ENCODE measurements around the gene OR10K1.

DNA sequence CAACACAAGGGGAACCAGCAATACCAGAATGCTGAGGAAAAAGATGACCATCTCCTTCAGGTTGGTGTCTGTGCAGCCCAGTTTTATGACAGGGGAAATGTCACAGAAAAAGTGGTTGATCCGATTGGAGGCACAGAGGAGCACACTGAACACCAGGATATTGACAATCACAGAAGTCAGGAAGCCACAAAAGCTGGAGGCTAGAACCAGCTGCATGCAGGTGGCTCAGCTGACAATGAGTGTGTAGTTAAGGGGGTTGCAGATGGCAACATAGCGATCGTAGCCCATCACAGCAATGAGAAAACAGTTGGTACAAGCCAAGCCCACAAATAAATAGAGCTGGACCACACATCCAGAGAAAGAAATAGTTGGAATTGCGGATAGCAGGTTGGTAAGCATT lies 16.3 kb upstream of the OR10K1 start:
- TF ChIP-seq, protein P1, sequence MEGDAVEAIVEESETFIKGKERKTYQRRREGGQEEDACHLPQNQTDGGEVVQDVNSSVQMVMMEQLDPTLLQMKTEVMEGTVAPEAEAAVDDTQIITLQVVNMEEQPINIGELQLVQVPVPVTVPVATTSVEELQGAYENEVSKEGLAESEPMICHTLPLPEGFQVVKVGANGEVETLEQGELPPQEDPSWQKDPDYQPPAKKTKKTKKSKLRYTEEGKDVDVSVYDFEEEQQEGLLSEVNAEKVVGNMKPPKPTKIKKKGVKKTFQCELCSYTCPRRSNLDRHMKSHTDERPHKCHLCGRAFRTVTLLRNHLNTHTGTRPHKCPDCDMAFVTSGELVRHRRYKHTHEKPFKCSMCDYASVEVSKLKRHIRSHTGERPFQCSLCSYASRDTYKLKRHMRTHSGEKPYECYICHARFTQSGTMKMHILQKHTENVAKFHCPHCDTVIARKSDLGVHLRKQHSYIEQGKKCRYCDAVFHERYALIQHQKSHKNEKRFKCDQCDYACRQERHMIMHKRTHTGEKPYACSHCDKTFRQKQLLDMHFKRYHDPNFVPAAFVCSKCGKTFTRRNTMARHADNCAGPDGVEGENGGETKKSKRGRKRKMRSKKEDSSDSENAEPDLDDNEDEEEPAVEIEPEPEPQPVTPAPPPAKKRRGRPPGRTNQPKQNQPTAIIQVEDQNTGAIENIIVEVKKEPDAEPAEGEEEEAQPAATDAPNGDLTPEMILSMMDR (IDR thresholded peaks at IDR 0.05; ENCODE audit: borderline replicate concordance, extremely low read depth, low read length, poor library complexity, severe bottlenecking) = no peak
- TF ChIP-seq EZH2 (IDR thresholded peaks at IDR 0.05; ENCODE audit: borderline replicate concordance, low read depth, low read length, severe bottlenecking) = no peak
